GM23338 (cell line): ENCODE data around the gene NME5.

ENCODE experiments used
- CTCF ChIP-seq, 2 experiments: fragments of 200-600 bp in 1 of 2; sonication (generic) in 1 of 2; conservative IDR thresholded peaks; 2 replicates each; pipeline versions ENCODE4 v1.5.1 to v1.6.1; 2016 to 2017; ENCODE audit warnings: antibody characterized with exemption in 2 of 2, low read depth in 2 of 2, mild to moderate bottlenecking in 2 of 2, moderate library complexity in 1 of 2
- EZH2 ChIP-seq: fragments of 200-600 bp; sonication (generic); IDR thresholded peaks from one replicate; pipeline ENCODE4 v1.8.0; 2017; ENCODE audit warnings: antibody characterized with exemption, mild to moderate bottlenecking, low read depth; ENCODE audit not compliant: unreplicated experiment
- POLR2AphosphoS5 ChIP-seq: IDR thresholded peaks from 2 replicates; pipeline ENCODE4 v1.6.1; 2016; ENCODE audit warnings: antibody characterized with exemption, low read depth
- REST ChIP-seq: IDR thresholded peaks from one replicate; pipeline ENCODE4 v1.6.1; 2018; ENCODE audit warnings: antibody characterized with exemption; ENCODE audit not compliant: unreplicated experiment
- STAT1 ChIP-seq: IDR thresholded peaks from one replicate; pipeline ENCODE4 v1.6.1; 2016; ENCODE audit warnings: antibody characterized with exemption; ENCODE audit not compliant: unreplicated experiment

- TF ChIP-seq CTCF (conservative IDR thresholded peaks at IDR 0.05; ENCODE audit: low read depth in 2 of 2) (peak; percentile 90 to 91), REST (no peak), EZH2 (no peak), POLR2AphosphoS5 (no peak), STAT1 (no peak)
Measured at GRCh38 chr5:138068742-138069600, 70.3 kb downstream of the NME5 start.
